GM13976 (cell line): ENCODE data around the gene PLD4.
"Not testable (repeated sequence)": the region's sequence is repeated elsewhere in the genome, so short reads cannot be mapped to it uniquely, and the experiment has no call there.

Source experiments
- DNase-seq: peaks from one replicate; pipeline ENCODE4 v3.0.0; 2012; ENCODE audit warnings: low spot score
- CTCF ChIP-seq: IDR thresholded peaks from 2 replicates; pipeline ENCODE4 v1.5.1; 2012; ENCODE audit warnings: borderline replicate concordance, mild to moderate bottlenecking; ENCODE audit not compliant: insufficient read depth; ENCODE audit errors: extremely low read depth, missing control alignments, control extremely low read depth
- in situ Hi-C: fragments of 300-500 bp; cut with MboI; formaldehyde crosslinking; loops from one replicate; pipeline ENCODE4 v1.12.0; 2022; ENCODE audit warnings: low sequenced_read_pairs, mixed read lengths, inconsistent platforms; ENCODE audit not compliant: unreplicated experiment

PLD4 gene

GRCh38 chr14:104908303-104908702 lies 16.4 kb upstream of the PLD4 start:
- no peak for DNase-seq
- TF ChIP-seq CTCF: no peak
- in situ Hi-C loops: no loop called here

- DNase-seq: no peak
- in situ Hi-C loops: no loop called here
- no peak for TF ChIP-seq CTCF
These were observed 12.6 kb upstream of the PLD4 start for GRCh38 chr14:104912053-104912452.

GRCh38 chr14:104913435-104913834 lies 11.2 kb upstream of the PLD4 start:
- DNase-seq: no peak
- TF ChIP-seq CTCF: no peak
- in situ Hi-C loops: no loop called here

GRCh38 chr14:104917116-104917515 lies 7.6 kb upstream of the PLD4 start:
- no peak for DNase-seq
- in situ Hi-C loops: no loop called here
- TF ChIP-seq CTCF: no peak

- no peak for TF ChIP-seq CTCF
- no peak for DNase-seq
- in situ Hi-C loops: no loop called here
These were observed 6.7 kb upstream of the PLD4 start for GRCh38 chr14:104917993-104918392.

- in situ Hi-C loops, DNase-seq: not testable (repeated sequence)
These were observed 5.3 kb upstream of the PLD4 start for GRCh38 chr14:104919152-104919992.

- in situ Hi-C loops: no loop called here
- no peak for TF ChIP-seq CTCF
These were observed 4.7 kb upstream of the PLD4 start for GRCh38 chr14:104919993-104920315.

More at GRCh38 chr14:104919993-104920315, 4.7 kb upstream of the PLD4 start:
- no peak for DNase-seq
